Activated CD8-positive, alpha-beta memory T cell treated with anti-CD3 and anti-CD28 coated beads for 36 hours (primary cell): ENCODE measurements around the gene SPEF1. TPM values are rescaled to one million over a fixed set of nuclear protein-coding genes. Genes with fewer than 3 reads are reported as not detected.
"Not testable (repeated sequence)": the region's sequence is repeated elsewhere in the genome, so short reads cannot be mapped to it uniquely, and the experiment has no call there.

Source experiments
- CTCF ChIA-PET: fragments of 350-600 bp; sonication (Branson Sonifier 250); formaldehyde crosslinking; loops from one replicate; lab custom pipeline; 2021; ENCODE audit warnings: antibody characterized with exemption; lab: Charles Lee
- POLR2A ChIA-PET: fragments of 350-600 bp; sonication (Branson Sonifier 250); formaldehyde crosslinking; loops from one replicate; lab custom pipeline; 2021; ENCODE audit warnings: antibody characterized with exemption; lab: Charles Lee
- total RNA-seq, 2 experiments: library from RNA; stranded (reverse); gene quantifications; one replicate each; pipeline ENCODE4 v1.2.3, GENCODE V29; 2021

The SPEF1 gene
- total RNA-seq = under 1 TPM in 1 of 2 experiments, not detected in 1; 0.10 TPM

GRCh38 chr20:3781153-3781910 lies at the start of gene SPEF1:
SPEF1 (minus strand) TSS chr20:3781448; CDS start chr20:3781287, 161 bp downstream.
- POLR2A ChIA-PET = interaction anchor here (1.0 kb wide), 1 partner anchor 39 kb away, joined by 3 read pairs; the partner anchor contains the start of gene AP5S1
- CTCF ChIA-PET = interaction anchor here (1.2 to 2.0 kb wide), 4 partner anchors 13 to 70 kb away, joined by 3 to 5 read pairs (median 4); partner anchors contain the start of genes ADISSP and AP5S1

- CTCF ChIA-PET = interaction anchor here (0.6 to 1.0 kb wide), 3 partner anchors 9 to 31 kb away, joined by 3 to 7 read pairs (median 4); no protein-coding TSS in a partner anchor
These were observed 48.6 kb upstream of the SPEF1 start for GRCh38 chr20:3829891-3830290.

GRCh38 chr20:3828798-3829197 lies 47.5 kb upstream of the SPEF1 start:
- ChIA-PET CTCF (no interaction called here), POLR2A (interaction anchor here (0.6 kb wide), 1 partner anchor 10 kb away, joined by 4 read pairs; no protein-coding TSS in a partner anchor)

More at GRCh38 chr20:3829891-3830290, 48.6 kb upstream of the SPEF1 start:
- POLR2A ChIA-PET = not testable (repeated sequence)

GRCh38 chr20:3826420-3826819 lies 45.2 kb upstream of the SPEF1 start:
- POLR2A ChIA-PET = no interaction called here
- CTCF ChIA-PET = interaction anchor here (1.2 kb wide), 1 partner anchor 19 kb away, joined by 3 read pairs; no protein-coding TSS in a partner anchor

- ChIA-PET CTCF (interaction anchor here (1.2 to 1.5 kb wide), 2 partner anchors 20 to 260 kb away, joined by 3 read pairs; no protein-coding TSS in a partner anchor), POLR2A (interaction anchor here (0.6 kb wide), 1 partner anchor 54 kb away, joined by 9 read pairs; no protein-coding TSS in a partner anchor)
These were observed 44.3 kb upstream of the SPEF1 start for GRCh38 chr20:3825526-3825925.

- CTCF ChIA-PET = interaction anchor here (1.0 to 1.6 kb wide), 2 partner anchors 38 to 55 kb away, joined by 3 to 6 read pairs; partner anchors contain the start of gene CENPB
- POLR2A ChIA-PET = no interaction called here
These were observed 42.6 kb upstream of the SPEF1 start for GRCh38 chr20:3823881-3824280.

- ChIA-PET CTCF (interaction anchor here (1.1 to 3.9 kb wide), 5 partner anchors 35 to 263 kb away, joined by 3 to 42 read pairs (median 7); partner anchors contain the start of genes ADISSP and CENPB), POLR2A (no interaction called here)
These were observed 40.7 kb upstream of the SPEF1 start for GRCh38 chr20:3821996-3822395.

- CTCF ChIA-PET = interaction anchor here (0.7 to 3.9 kb wide), 19 partner anchors 8 to 264 kb away, joined by 3 to 42 read pairs (median 7); partner anchors contain the start of genes ADISSP, CDC25B, CENPB and SPEF1
- POLR2A ChIA-PET = interaction anchor here (0.7 to 2.0 kb wide), 6 partner anchors 9 to 54 kb away, joined by 3 to 21 read pairs (median 4); partner anchors contain the start of genes ADISSP, CENPB and SPEF1
These were observed 39.9 kb upstream of the SPEF1 start for GRCh38 chr20:3820901-3821727.

- CTCF ChIA-PET = interaction anchor here (0.6 to 3.9 kb wide), 21 partner anchors 9 to 265 kb away, joined by 3 to 42 read pairs (median 5); partner anchors contain the start of genes ADISSP, CDC25B, CENPB and SPEF1
These were observed 39.0 kb upstream of the SPEF1 start, which contains the start of gene AP5S1 for GRCh38 chr20:3820048-3820900. AP5S1 (plus strand) TSS chr20:3820547; CDS start chr20:3822118, 1,571 bp downstream.

GRCh38 chr20:3819411-3820047 lies 38.3 kb upstream of the SPEF1 start:
- ChIA-PET CTCF (interaction anchor here (0.7 to 3.9 kb wide), 17 partner anchors 9 to 994 kb away, joined by 3 to 42 read pairs (median 7); partner anchors contain the start of genes ADISSP, CDC25B, CENPB and SPEF1), POLR2A (interaction anchor here (0.7 to 2.0 kb wide), 4 partner anchors 25 to 52 kb away, joined by 3 to 21 read pairs (median 11); partner anchors contain the start of genes ADISSP, CENPB and SPEF1)

More at GRCh38 chr20:3820048-3820900, 39.0 kb upstream of the SPEF1 start, which contains the start of gene AP5S1:
- POLR2A ChIA-PET = interaction anchor here (0.6 to 2.0 kb wide), 7 partner anchors 8 to 53 kb away, joined by 3 to 21 read pairs (median 3); partner anchors contain the start of genes ADISSP, CENPB and SPEF1

- POLR2A ChIA-PET = no interaction called here
- CTCF ChIA-PET = interaction anchor here (0.7 to 3.9 kb wide), 7 partner anchors 18 to 65 kb away, joined by 3 to 42 read pairs (median 4); partner anchors contain the start of genes ADISSP and CENPB
These were observed 37.2 kb upstream of the SPEF1 start for GRCh38 chr20:3818155-3819151.

- ChIA-PET POLR2A (interaction anchor here (0.5 to 1.5 kb wide), 2 partner anchors 16 to 527 kb away, joined by 4 to 5 read pairs; no protein-coding TSS in a partner anchor), CTCF (interaction anchor here (0.8 to 1.1 kb wide), 2 partner anchors 36 to 72 kb away, joined by 3 read pairs; no protein-coding TSS in a partner anchor)
These were observed 34.6 kb upstream of the SPEF1 start for GRCh38 chr20:3815703-3816315.

- CTCF ChIA-PET = interaction anchor here (1.1 to 2.4 kb wide), 2 partner anchors 28 to 73 kb away, joined by 3 to 10 read pairs; partner anchors contain the start of gene CENPB
- POLR2A ChIA-PET = interaction anchor here (1.5 kb wide), 1 partner anchor 15 kb away, joined by 5 read pairs; no protein-coding TSS in a partner anchor
These were observed 33.8 kb upstream of the SPEF1 start for GRCh38 chr20:3814928-3815495.
